Fibroblast of villous mesenchyme (primary cell): ENCODE measurements around the gene ERMAP. TPM values are rescaled to one million over a fixed set of nuclear protein-coding genes. Genes with fewer than 3 reads are reported as not detected.

Experiments used
- DNase-seq: peaks from one replicate; pipeline ENCODE4 v3.0.0-alpha.2; 2010; ENCODE audit warnings: low read depth
- H3K4me3 ChIP-seq: 2 replicates; pipeline ENCODE4 v1.5.1; 2011; ENCODE audit warnings: low read depth, mild to moderate bottlenecking, low read length
- CTCF ChIP-seq: IDR thresholded peaks from 2 replicates; pipeline ENCODE4 v1.5.1; 2012; ENCODE audit warnings: low read depth, mild to moderate bottlenecking, low read length; ENCODE audit not compliant: insufficient read depth
- total RNA-seq: library from RNA; depleted of rRNA; stranded (reverse); fragments of >200 nt; gene quantifications from 2 replicates; pipeline ENCODE4 v1.2.3, GENCODE V29; 2012

ERMAP gene
- total RNA-seq, 1 donor: 14.2 TPM

- DNase-seq: no peak
- H3K4me3 ChIP-seq: no peak overlapping the region
- no peak for TF ChIP-seq CTCF
These were observed 24.1 kb downstream of the ERMAP start for GRCh38 chr1:42841010-42841409.

GRCh38 chr1:42841440-42842147 lies 24.7 kb downstream of the ERMAP start:
- no peak for TF ChIP-seq CTCF
- no peak overlapping the region for H3K4me3 ChIP-seq

GRCh38 chr1:42844592-42845140 lies 27.7 kb downstream of the ERMAP start:
- peak; percentile 73 for DNase-seq
- no peak for TF ChIP-seq CTCF
- H3K4me3 ChIP-seq: no peak overlapping the region

More at GRCh38 chr1:42841440-42842147, 24.7 kb downstream of the ERMAP start:
- DNase-seq: no peak

- DNase-seq: no peak
- TF ChIP-seq CTCF: no peak
- no peak overlapping the region for H3K4me3 ChIP-seq
These were observed 28.3 kb downstream of the ERMAP start for GRCh38 chr1:42845193-42845592.

- peak overlapping the region; percentile 90 for H3K4me3 ChIP-seq
- no peak for DNase-seq
- no peak for TF ChIP-seq CTCF
These were observed 28.9 kb downstream of the ERMAP start for GRCh38 chr1:42845866-42846256.

GRCh38 chr1:42846257-42847110 lies 29.6 kb downstream of the ERMAP start, which contains the start of gene ZNF691:
Gene ZNF691 (plus strand): TSS chr1:42846613. CDS start chr1:42849659, 3,046 bp downstream.
- peak within 1 kb of the TSS; percentile 90 for H3K4me3 ChIP-seq
- TF ChIP-seq CTCF: peak; percentile 52
- peak; percentile 98 for DNase-seq
